Fibroblast of the aortic adventitia (primary cell): ENCODE measurements around the gene PPP6R2. TPM values are rescaled to one million over a fixed set of nuclear protein-coding genes. Genes with fewer than 3 reads are reported as not detected.
"Not testable (repeated sequence)": the region's sequence is repeated elsewhere in the genome, so short reads cannot be mapped to it uniquely, and the experiment has no call there.

Experiments
- DNase-seq: peaks from one replicate; pipeline ENCODE4 v3.0.0-alpha.2; 2010; ENCODE audit warnings: low read depth
- H3K4me3 ChIP-seq: 2 replicates; pipeline ENCODE4 v1.5.1; 2011; ENCODE audit warnings: low read depth, mild to moderate bottlenecking, control low read depth, low read length, moderate library complexity
- total RNA-seq: library from RNA; depleted of rRNA; stranded (reverse); fragments of >200 nt; gene quantifications from 2 replicates; pipeline ENCODE4 v1.2.3, GENCODE V29; 2012; ENCODE audit warnings: low replicate concordance
- TF ChIP-seq, protein P1 (sequence below): IDR thresholded peaks from 2 replicates; pipeline ENCODE4 v1.5.1; 2011; ENCODE audit warnings: mild to moderate bottlenecking, low read length, control low read depth, inconsistent platforms; ENCODE audit not compliant: insufficient read depth

The PPP6R2 gene
- total RNA-seq, 1 donor: 38.5 TPM

DNA sequence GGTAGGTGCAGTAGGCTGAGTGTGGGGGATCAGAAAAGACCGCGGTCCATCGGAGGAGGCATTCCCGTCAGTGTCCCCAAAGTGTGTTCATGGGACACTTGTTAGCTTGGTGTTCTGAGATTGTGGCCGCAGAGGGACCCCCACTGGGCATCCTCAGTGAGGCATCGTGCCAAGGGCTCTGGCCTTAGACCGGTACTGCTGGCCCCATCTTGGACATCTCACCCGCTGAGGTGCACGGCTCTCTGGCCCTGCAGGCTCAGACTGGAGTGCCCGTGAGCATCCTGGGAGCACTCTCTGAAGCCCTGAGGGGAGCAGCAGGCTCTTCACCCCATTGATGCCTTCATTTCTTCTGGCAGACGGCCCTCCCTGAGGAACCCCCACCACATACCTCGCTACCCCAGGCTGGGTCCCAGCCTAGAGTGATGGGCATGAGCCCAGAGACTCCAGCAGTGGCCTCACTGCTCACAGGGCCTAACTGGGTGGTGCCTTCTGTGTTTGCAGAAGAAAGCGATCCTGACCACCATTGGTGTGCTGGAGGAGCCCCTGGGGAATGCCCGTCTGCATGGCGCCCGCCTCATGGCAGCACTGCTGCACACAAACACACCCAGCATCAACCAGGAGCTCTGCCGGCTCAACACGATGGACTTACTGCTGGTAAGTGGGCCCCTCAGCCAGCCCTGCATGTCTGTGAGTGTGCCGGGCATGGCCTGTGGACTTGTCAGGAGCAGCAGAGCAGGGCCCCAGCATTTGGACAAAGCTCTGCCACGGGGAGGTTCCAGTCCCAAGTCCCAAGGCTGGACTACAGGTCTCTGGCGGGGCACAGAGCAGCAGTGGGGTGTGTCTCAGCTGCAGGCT lies 80.1 kb downstream of the PPP6R2 start:
- no peak overlapping the region for H3K4me3 ChIP-seq
- TF ChIP-seq, protein P1, sequence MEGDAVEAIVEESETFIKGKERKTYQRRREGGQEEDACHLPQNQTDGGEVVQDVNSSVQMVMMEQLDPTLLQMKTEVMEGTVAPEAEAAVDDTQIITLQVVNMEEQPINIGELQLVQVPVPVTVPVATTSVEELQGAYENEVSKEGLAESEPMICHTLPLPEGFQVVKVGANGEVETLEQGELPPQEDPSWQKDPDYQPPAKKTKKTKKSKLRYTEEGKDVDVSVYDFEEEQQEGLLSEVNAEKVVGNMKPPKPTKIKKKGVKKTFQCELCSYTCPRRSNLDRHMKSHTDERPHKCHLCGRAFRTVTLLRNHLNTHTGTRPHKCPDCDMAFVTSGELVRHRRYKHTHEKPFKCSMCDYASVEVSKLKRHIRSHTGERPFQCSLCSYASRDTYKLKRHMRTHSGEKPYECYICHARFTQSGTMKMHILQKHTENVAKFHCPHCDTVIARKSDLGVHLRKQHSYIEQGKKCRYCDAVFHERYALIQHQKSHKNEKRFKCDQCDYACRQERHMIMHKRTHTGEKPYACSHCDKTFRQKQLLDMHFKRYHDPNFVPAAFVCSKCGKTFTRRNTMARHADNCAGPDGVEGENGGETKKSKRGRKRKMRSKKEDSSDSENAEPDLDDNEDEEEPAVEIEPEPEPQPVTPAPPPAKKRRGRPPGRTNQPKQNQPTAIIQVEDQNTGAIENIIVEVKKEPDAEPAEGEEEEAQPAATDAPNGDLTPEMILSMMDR: no peak
- no peak for DNase-seq

DNA sequence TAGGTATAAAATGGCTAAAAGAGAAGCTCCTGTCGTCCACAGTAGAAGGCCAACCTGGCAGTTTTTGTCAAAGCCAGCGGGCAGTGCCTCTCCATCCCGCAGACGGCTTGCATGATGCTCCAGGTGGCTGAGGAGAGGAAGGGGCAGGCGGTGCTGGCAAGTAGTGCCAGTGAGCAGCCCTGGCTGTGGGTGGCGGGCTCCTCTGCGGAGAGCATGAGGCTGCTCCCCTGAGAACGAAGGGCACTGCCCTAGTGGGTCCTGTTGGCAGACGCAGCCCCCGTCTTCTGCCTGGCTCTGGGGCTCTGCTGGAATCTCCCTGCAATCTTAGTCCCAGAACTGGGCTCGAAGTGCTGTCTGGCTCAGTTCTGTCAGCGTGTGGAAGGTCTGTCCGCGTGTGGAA lies 80.8 kb downstream of the PPP6R2 start:
- no peak for DNase-seq
- H3K4me3 ChIP-seq: no peak overlapping the region
- TF ChIP-seq, protein P1: no peak

DNA sequence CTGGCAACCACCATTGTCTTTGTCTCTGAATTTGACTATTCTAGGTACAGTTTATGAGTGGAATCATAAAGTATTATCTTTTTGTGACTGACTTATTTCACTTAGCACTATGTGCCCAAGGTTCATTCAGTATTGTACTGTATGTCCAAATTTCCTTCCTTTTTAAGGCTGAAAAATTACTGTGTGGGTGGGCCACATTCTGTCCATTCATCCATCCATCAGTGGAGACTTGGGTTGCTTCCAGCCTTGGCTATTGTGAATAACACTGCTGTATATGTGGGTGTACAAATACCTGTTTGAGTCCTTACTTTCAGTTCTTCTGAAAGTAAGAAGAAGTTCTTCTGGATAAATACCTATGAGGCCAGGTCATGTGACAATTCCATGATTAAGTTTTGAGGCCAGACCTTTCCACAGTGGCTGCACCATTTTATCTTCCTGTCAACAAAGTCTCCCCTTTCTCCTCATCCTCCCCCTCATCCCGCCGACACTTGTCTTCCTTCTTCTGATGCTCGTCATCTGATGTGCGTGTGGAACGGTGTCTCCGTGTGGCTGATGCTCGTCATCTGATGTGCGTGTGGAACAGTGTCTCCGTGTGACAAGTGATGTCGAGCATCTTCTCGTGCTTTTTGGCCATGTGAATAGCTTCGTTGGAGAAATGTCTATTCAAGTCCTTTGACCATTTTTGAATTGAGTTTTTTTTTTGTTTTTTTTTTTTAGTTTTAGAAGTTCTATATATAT lies 82.2 kb downstream of the PPP6R2 start:
- no peak for DNase-seq
- TF ChIP-seq, protein P1: no peak
- no peak overlapping the region for H3K4me3 ChIP-seq

DNA sequence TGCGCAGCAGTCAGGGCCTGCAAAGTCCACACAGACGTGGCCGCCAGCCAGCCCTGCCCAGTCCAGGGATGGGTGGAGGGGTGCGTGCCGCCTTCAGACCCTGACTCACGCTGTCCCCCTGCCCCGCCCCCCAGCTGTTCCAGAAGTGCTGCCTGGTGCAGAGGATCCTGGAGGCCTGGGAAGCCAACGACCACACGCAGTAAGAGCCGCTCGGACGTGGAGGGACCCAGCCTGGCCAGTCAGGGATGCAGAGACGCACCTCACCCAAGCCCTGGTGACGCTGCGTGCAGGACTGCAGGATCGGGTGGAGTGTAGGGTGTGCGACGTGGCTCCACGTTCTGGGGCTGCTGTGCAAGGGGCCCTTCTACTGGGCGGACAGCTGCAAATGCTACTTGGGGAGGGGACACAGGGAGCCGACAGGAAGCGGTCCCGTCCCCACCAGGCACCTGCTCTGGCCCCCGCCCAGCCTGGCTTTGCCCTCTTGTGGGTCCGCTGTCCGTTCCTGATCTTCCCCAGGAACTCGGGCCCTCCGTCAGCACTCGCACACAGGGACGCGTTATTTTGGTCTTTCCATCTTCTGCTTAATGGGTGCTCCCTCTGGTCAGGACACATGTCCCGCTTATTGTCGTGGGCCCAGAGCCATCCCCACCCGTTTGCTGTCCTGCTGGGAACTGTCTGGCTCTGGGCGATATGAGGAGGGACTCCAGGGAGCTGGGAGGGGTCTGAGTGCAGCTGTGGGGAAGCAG lies 89.2 kb downstream of the PPP6R2 start:
- H3K4me3 ChIP-seq: no peak overlapping the region
- TF ChIP-seq, protein P1: no peak
- DNase-seq: no peak

DNA sequence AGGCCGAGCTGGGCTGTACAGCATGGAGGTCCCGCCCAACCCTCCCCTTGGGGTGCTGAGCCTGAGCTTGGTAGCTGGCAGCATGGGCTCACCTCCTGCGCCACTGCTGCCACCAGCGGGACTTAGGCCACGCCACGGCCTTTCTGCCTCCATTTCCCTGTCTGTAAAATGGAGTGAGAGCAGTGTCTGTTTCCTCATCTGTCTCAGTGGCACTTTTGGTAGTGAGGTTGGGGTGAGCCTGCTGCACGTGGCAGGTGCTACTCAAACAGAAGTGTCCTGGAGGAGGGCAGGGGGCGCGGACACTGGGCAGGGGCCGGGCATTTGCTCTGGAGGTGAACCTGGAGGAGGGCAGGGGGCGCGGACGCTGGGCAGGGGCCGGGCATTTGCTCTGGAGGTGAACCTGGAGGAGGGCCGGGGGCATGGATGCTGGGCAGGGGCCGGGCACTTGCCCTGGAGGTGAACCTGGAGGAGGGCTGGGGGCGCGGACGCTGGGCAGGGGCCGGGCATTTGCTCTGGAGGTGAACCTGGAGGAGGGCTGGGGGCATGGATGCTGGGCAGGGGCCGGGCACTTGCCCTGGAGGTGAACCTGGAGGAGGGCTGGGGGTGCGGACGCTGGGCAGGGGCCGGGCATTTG lies 89.9 kb downstream of the PPP6R2 start:
- H3K4me3 ChIP-seq, DNase-seq: not testable (repeated sequence)

DNA sequence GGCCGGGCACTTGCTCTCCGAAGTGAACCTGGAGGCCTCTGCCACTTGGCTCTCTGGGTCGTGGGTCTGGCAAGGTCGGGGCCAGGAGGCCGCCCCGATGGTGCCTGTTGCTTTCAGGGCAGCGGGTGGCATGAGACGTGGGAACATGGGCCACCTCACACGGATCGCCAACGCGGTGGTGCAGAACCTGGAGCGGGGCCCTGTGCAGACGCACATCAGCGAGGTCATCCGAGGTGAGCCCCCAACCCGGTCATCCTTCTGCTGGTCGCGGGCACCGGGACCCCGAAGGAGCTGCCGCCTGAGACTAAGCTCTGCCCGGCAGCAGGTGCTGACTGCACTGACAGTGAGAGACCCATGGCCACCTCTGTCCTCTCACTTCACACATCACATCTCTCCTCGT lies 91.7 kb downstream of the PPP6R2 start:
- H3K4me3 ChIP-seq: no peak overlapping the region
- TF ChIP-seq, protein P1: no peak
- no peak for DNase-seq
